ENCODE measurements around the gene GPR132. TPM values are rescaled to one million over a fixed set of nuclear protein-coding genes. Genes with fewer than 3 reads are reported as not detected.

The GPR132 gene
- polyA plus RNA-seq, 2 of the 4 experiments (the other 2 are of a cell fraction) = 0.18 to 0.19 TPM

GRCh38 chr14:105087308-105087962 lies 22.2 kb upstream of the GPR132 start:
- 5% methylated on average over 24 of the region's 60 CpGs for WGBS (ENCODE audit: missing lambda C conversion rate)
- TF ChIP-seq NPAS2 (CRISPR knock-in tag; IDR thresholded peaks at IDR 0.05; ENCODE audit: borderline replicate concordance) (peak; percentile 38), CEBPB (IDR thresholded peaks at IDR 0.05) (peak in 1 of 2 experiments; percentile 46; a peak in 2 of 4 replicates), FOXS1 (CRISPR knock-in tag; IDR thresholded peaks at IDR 0.05) (0 out of 2 replicates have a peak, but pooled peaks have one; percentile 8), RFX5 (IDR thresholded peaks at IDR 0.05) (no peak), ESRRA (IDR thresholded peaks at IDR 0.05; ENCODE audit: borderline replicate concordance, low read length) (no peak), MYC (IDR thresholded peaks at IDR 0.05; ENCODE audit: borderline replicate concordance, low read length) (no peak; the same call in 1 of the 2 replicates), HOXB13 (CRISPR knock-in tag; IDR thresholded peaks at IDR 0.05; ENCODE audit: low read depth) (peak; percentile 21; the same call in 1 of the 2 replicates), MAX (IDR thresholded peaks at IDR 0.05) (peak; percentile 29), E2F6 (IDR thresholded peaks at IDR 0.05; ENCODE audit: borderline replicate concordance, low read depth) (peak; percentile 55; the same call in 1 of the 2 replicates), FOSL2 (IDR thresholded peaks at IDR 0.05) (no peak), FOSL2 (CRISPR knock-in tag; IDR thresholded peaks at IDR 0.05) (peak; percentile 2; the same call in 1 of the 2 replicates), GATA3 (IDR thresholded peaks at IDR 0.05; ENCODE audit: borderline replicate concordance) (no peak), KDM1A (IDR thresholded peaks at IDR 0.05; ENCODE audit: low read depth) (0 out of 2 replicates have a peak, but pooled peaks have one; percentile 73), BCL3 (IDR thresholded peaks at IDR 0.05) (peak; percentile 62; the same call in 1 of the 3 replicates), CTCF (IDR thresholded peaks at IDR 0.05) (no peak), EP300 (IDR thresholded peaks at IDR 0.05) (no peak), EHMT2 (IDR thresholded peaks at IDR 0.05; ENCODE audit: low read depth) (no peak), HOXA7 (CRISPR knock-in tag; IDR thresholded peaks at IDR 0.05) (no peak), HDAC2 (IDR thresholded peaks at IDR 0.05) (0 out of 2 replicates have a peak, but pooled peaks have one; percentile 8), ATOH8 (CRISPR knock-in tag; IDR thresholded peaks at IDR 0.05; ENCODE audit: low read depth) (peak; percentile 46; the same call in 1 of the 2 replicates), POLR2A (IDR thresholded peaks at IDR 0.05; ENCODE audit: low read length) (peak; percentile 15), POLR2AphosphoS2 (conservative IDR thresholded peaks at IDR 0.05; ENCODE audit: low read length) (no peak), KDM5A (IDR thresholded peaks at IDR 0.05) (no peak), NFE2L2 (conservative IDR thresholded peaks at IDR 0.05; ENCODE audit: low read length) (no peak), USF2 (IDR thresholded peaks at IDR 0.05) (no peak), JUN (IDR thresholded peaks at IDR 0.05) (peak in 1 of 2 experiments; percentile 67; a peak in 3 of 5 replicates)
- Histone ChIP-seq H3K27ac (peak overlapping the region; percentile 98 to 100), H3K4me3 (peak overlapping the region; percentile 68), H3K9me3 (no peaks in the 10 kb centered on the region), H3K4me2 (peak overlapping the region; percentile 98), H3K4me1 (peaks cover 58% of the 10 kb centered on the region)
- POLR2A ChIA-PET = interaction anchor here (0.6 to 2.4 kb wide), 17 partner anchors 10 to 214 kb away, joined by 3 to 19 read pairs (median 4); partner anchors contain the start of genes BTBD6, CDCA4, CLBA1 and JAG2
- no peak for FAIRE-seq
- CTCF ChIA-PET = interaction anchor here (1.0 to 9.1 kb wide), 17 partner anchors 8 to 193 kb away, joined by 3 to 132 read pairs (median 5); partner anchors contain the start of genes GPR132 and JAG2
- ATAC-seq = peak; percentile 3 to 11
- DNase-seq (ENCODE audit: low read depth in 1 of 2, low spot score in 1 of 2) = peak; percentile 78 to 84

Data from A549 (cell line).